K562 (cell line): ENCODE measurements around the gene CD101. TPM values are rescaled to one million over a fixed set of nuclear protein-coding genes. Genes with fewer than 3 reads are reported as not detected.

Source experiments
- DEAF1 ChIP-seq: fragments of 450-650 bp; formaldehyde crosslinking; IDR thresholded peaks from 2 replicates; pipeline ENCODE4 v1.4.0; 2020; ENCODE audit warnings: mild to moderate bottlenecking, moderate library complexity
- DNMT1 ChIP-seq: fragments of 450-650 bp; IDR thresholded peaks from 2 replicates; pipeline ENCODE4 v1.6.1; 2016; ENCODE audit warnings: antibody characterized with exemption, mild to moderate bottlenecking
- FOXA3 ChIP-seq, 2 experiments: fragments of 450-650 bp in 1 of 2; sonication (generic) in 1 of 2; formaldehyde crosslinking; IDR thresholded peaks in 1 of 2; conservative IDR thresholded peaks in 1 of 2; 2 replicates each; pipeline versions ENCODE4 v1.4.0 to v1.8.0; 2020 to 2022; ENCODE audit warnings: mild to moderate bottlenecking in 2 of 2, missing genetic modification reagents in 1 of 2
- GABPA ChIP-seq: fragments of 200-800 bp; sonication (Bioruptor generic); conservative IDR thresholded peaks from 2 replicates; pipeline ENCODE4 v1.6.1; 2016; ENCODE audit warnings: low read depth, missing genetic modification characterization, missing compliant biosample characterization
- HDAC3 ChIP-seq: fragments of 450-650 bp; IDR thresholded peaks from 2 replicates; pipeline ENCODE4 v1.6.1; 2018; ENCODE audit warnings: borderline replicate concordance, mild to moderate bottlenecking, moderate library complexity; ENCODE audit not compliant: partially characterized antibody
- ID3 ChIP-seq, 2 experiments: fragments of 250-450 bp in 1 of 2; fragments of 450-650 bp in 1 of 2; sonication (Bioruptor Pico) in 1 of 2; IDR thresholded peaks; 2 replicates each; pipeline versions ENCODE4 v1.6.1 to v1.8.0; 2016 to 2021; ENCODE audit warnings: mild to moderate bottlenecking in 2 of 2, moderate library complexity in 2 of 2, missing compliant biosample characterization in 1 of 2, missing genetic modification characterization in 1 of 2
- IRF2 ChIP-seq: sonication (generic); formaldehyde crosslinking; IDR thresholded peaks from 2 replicates; pipeline ENCODE4 v1.8.1; 2022; ENCODE audit warnings: mild to moderate bottlenecking, missing genetic modification reagents
- MBD2 ChIP-seq: sonication (generic); IDR thresholded peaks from 2 replicates; pipeline ENCODE4 v1.6.1; 2016; ENCODE audit warnings: low read depth, borderline replicate concordance
- MYBL2 ChIP-seq, 2 experiments: fragments of 450-650 bp in 1 of 2; sonication (generic) in 1 of 2; formaldehyde crosslinking in 1 of 2; IDR thresholded peaks; 2 replicates each; pipeline versions ENCODE4 v1.6.1 to v1.8.1; 2017 to 2022; ENCODE audit warnings: borderline replicate concordance in 1 of 2, inconsistent platforms in 1 of 2, low read depth in 1 of 2, mild to moderate bottlenecking in 1 of 2, missing genetic modification reagents in 1 of 2, moderate library complexity in 1 of 2
- NR1H2 ChIP-seq: sonication (generic); formaldehyde crosslinking; IDR thresholded peaks from 2 replicates; pipeline ENCODE4 v1.4.0; 2020; ENCODE audit warnings: mild to moderate bottlenecking, missing genetic modification reagents
- PHF21A ChIP-seq: fragments of 450-650 bp; IDR thresholded peaks from 2 replicates; pipeline ENCODE4 v1.6.1; 2017; ENCODE audit warnings: low read depth, borderline replicate concordance
- SETDB1 ChIP-seq: IDR thresholded peaks from one replicate; pipeline ENCODE4 v1.6.1; 2012; ENCODE audit warnings: low read length, control low read depth, inconsistent platforms
- SIRT6 ChIP-seq: IDR thresholded peaks from one replicate; pipeline ENCODE4 v1.6.1; 2012; ENCODE audit warnings: low read depth, mild to moderate bottlenecking, control low read depth, inconsistent platforms, low read length, moderate library complexity
- SRSF9 ChIP-seq: fragments of 200-400 bp; formaldehyde crosslinking; IDR thresholded peaks from 2 replicates; pipeline ENCODE4 v1.6.1; 2017; ENCODE audit warnings: low read depth, low read length, borderline replicate concordance
- TAL1 ChIP-seq: fragments of 450-650 bp; IDR thresholded peaks from 2 replicates; pipeline ENCODE4 v1.6.1; 2016; ENCODE audit warnings: mild to moderate bottlenecking
- TBP ChIP-seq: optimal IDR thresholded peaks from 2 replicates; pipeline ENCODE3; 2011; ENCODE audit warnings: low read depth, low read length, improper control_type of control experiment
- VEZF1 ChIP-seq: fragments of 200-800 bp; sonication (Bioruptor generic); IDR thresholded peaks from 2 replicates; pipeline ENCODE4 v1.6.1; 2017; ENCODE audit warnings: missing genetic modification characterization, missing compliant biosample characterization
- ZBTB9 ChIP-seq: fragments of 450-650 bp; formaldehyde crosslinking; IDR thresholded peaks from 2 replicates; pipeline ENCODE4 v1.4.0; 2020; ENCODE audit warnings: mild to moderate bottlenecking, moderate library complexity
- polyA plus RNA-seq, 8 experiments: library from polyadenylated mRNA; depleted of rRNA in 4 of 8; stranded (reverse) in 5 of 8; unstranded in 3 of 8; fragments of >200 nt; fragmentation: Nextera tagmentation in 2 of 8; fragmentation: Illumina TruSeq in 1 of 8; extraction: Ambion mirVana in 2 of 8; extraction: Trizol in 1 of 8; gene quantifications; 2 replicates each; pipeline versions ENCODE4 v1.2.1 to v1.2.3, GENCODE V29; 2011 to 2014; ENCODE audit warnings: inconsistent platforms in 1 of 8, missing spikeins in 1 of 8
- total RNA-seq, 7 experiments: library from RNA; depleted of rRNA in 6 of 7; stranded (reverse); fragments of >200 nt in 6 of 7; fragmentation: Illumina TruSeq in 2 of 7; extraction: Trizol in 2 of 7; gene quantifications; 2 replicates each; pipeline versions ENCODE4 v1.2.1 to v1.2.3, GENCODE V29; 2011 to 2021; ENCODE audit warnings: low replicate concordance in 1 of 7
- TF ChIP-seq, protein P1 (sequence below): IDR thresholded peaks from 2 replicates; pipeline ENCODE4 v1.6.1; 2011; ENCODE audit warnings: borderline replicate concordance, low read depth, mild to moderate bottlenecking, moderate library complexity, low read length; ENCODE audit not compliant: insufficient read depth, poor library complexity, severe bottlenecking

Gene CD101
- total and polyA plus RNA-seq, 9 of the 15 experiments (the other 6 are each of a cell fraction or from before 2014, with no cell fraction given), result 0.04 to 1.1 (median 0.20) TPM

GRCh38 chr1:117059678-117060440 is 58.3 kb downstream of the CD101 start, which contains the start of gene TTF2 (continued):
- TF ChIP-seq MBD2 (peak; percentile 95), PHF21A (no peak), HDAC3 (no peak), TBP (peak; percentile 91), ZBTB9 (CRISPR knock-in tag) (0 out of 2 replicates have a peak, but pooled peaks have one; percentile 42), MYBL2 (IDR thresholded peaks at IDR 0.05; ENCODE audit: low read depth) (peak; percentile 95), MYBL2 (CRISPR knock-in tag; IDR thresholded peaks at IDR 0.05; ENCODE audit: borderline replicate concordance) (no peak; the same call in 1 of the 2 replicates), VEZF1 (CRISPR knock-in tag) (peak; percentile 52), DNMT1 (no peak), SRSF9 (no peak), ID3 (CRISPR knock-in tag; IDR thresholded peaks at IDR 0.05) (no peak), ID3 (tag; IDR thresholded peaks at IDR 0.05) (no peak), SIRT6 (no peak), IRF2 (CRISPR knock-in tag) (no peak), TAL1 (no peak), GABPA (peak; percentile 65), FOXA3 (CRISPR knock-in tag; conservative IDR thresholded peaks at IDR 0.05 in 1 of 2, IDR thresholded peaks at IDR 0.05 in 1 of 2) (peak in 1 of 2 experiments; percentile 68; a peak in 1 of 4 replicates), SETDB1 (no peak), DEAF1 (CRISPR knock-in tag) (no peak), NR1H2 (CRISPR knock-in tag) (no peak)
- TF ChIP-seq, protein P1, sequence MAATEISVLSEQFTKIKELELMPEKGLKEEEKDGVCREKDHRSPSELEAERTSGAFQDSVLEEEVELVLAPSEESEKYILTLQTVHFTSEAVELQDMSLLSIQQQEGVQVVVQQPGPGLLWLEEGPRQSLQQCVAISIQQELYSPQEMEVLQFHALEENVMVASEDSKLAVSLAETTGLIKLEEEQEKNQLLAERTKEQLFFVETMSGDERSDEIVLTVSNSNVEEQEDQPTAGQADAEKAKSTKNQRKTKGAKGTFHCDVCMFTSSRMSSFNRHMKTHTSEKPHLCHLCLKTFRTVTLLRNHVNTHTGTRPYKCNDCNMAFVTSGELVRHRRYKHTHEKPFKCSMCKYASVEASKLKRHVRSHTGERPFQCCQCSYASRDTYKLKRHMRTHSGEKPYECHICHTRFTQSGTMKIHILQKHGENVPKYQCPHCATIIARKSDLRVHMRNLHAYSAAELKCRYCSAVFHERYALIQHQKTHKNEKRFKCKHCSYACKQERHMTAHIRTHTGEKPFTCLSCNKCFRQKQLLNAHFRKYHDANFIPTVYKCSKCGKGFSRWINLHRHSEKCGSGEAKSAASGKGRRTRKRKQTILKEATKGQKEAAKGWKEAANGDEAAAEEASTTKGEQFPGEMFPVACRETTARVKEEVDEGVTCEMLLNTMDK, result peak; percentile 13
